WTC11 (cell line): ENCODE data around the gene HSPG2. TPM values are rescaled to one million over a fixed set of nuclear protein-coding genes. Genes with fewer than 3 reads are reported as not detected.

Experiments used
- ATAC-seq: fragments of 200-7000 bp; cut with Tn5 transposase; 2 replicates; pipeline ENCODE4 v1.10.0; 2021; ENCODE audit warnings: mild to moderate bottlenecking, moderate library complexity
- CTCF ChIA-PET: fragments of 300-600 bp; sonication (Branson Sonifier 250); formaldehyde crosslinking; loops from one replicate; lab custom pipeline; 2021; ENCODE audit warnings: antibody characterized with exemption; lab: Charles Lee
- POLR2A ChIA-PET: fragments of 350-600 bp; sonication (Branson Sonifier 250); formaldehyde crosslinking; loops from one replicate; lab custom pipeline; 2021; ENCODE audit warnings: antibody characterized with exemption; lab: Charles Lee
- DNase-seq: peaks from one replicate; pipeline ENCODE4 v3.0.0; 2021; ENCODE audit warnings: low spot score
- H3K27ac Mint-ChIP-seq: 2 replicates; pipeline ENCODE4 v1.8.0; 2021; ENCODE audit warnings: mixed read lengths
- H3K27me3 Mint-ChIP-seq: 2 replicates; pipeline ENCODE4 v1.8.0; 2021; ENCODE audit warnings: low read depth, mild to moderate bottlenecking, moderate library complexity, mixed read lengths
- H3K36me3 Mint-ChIP-seq: 2 replicates; pipeline ENCODE4 v1.8.0; 2021; ENCODE audit warnings: mixed read lengths
- H3K4me1 Mint-ChIP-seq: 2 replicates; pipeline ENCODE4 v1.8.0; 2022; ENCODE audit warnings: mixed read lengths
- H3K4me3 Mint-ChIP-seq: 2 replicates; pipeline ENCODE4 v1.8.0; 2021; ENCODE audit warnings: mild to moderate bottlenecking, moderate library complexity, mixed read lengths
- H3K9me3 Mint-ChIP-seq: 2 replicates; pipeline ENCODE4 v1.8.0; 2021; ENCODE audit warnings: mixed read lengths
- AR ChIP-seq: fragments of 250-450 bp; sonication (Bioruptor Pico); IDR thresholded peaks from 2 replicates; pipeline ENCODE4 v1.9.0; 2021; ENCODE audit warnings: mild to moderate bottlenecking
- CREB1 ChIP-seq: sonication (generic); formaldehyde crosslinking; IDR thresholded peaks from 2 replicates; pipeline ENCODE4 v1.8.0; 2023; ENCODE audit warnings: mild to moderate bottlenecking, missing genetic modification reagents
- IRF2 ChIP-seq: sonication (generic); formaldehyde crosslinking; IDR thresholded peaks from 2 replicates; pipeline ENCODE4 v1.8.0; 2022; ENCODE audit warnings: low read depth, missing genetic modification reagents, borderline replicate concordance
- MLX ChIP-seq: sonication (generic); formaldehyde crosslinking; IDR thresholded peaks from 2 replicates; pipeline ENCODE4 v1.8.1; 2023; ENCODE audit warnings: mild to moderate bottlenecking, missing genetic modification reagents, moderate library complexity
- MXD4 ChIP-seq: fragments of 250-450 bp; sonication (Bioruptor Pico); IDR thresholded peaks from 2 replicates; pipeline ENCODE4 v1.8.0; 2021; ENCODE audit warnings: mild to moderate bottlenecking, moderate library complexity, borderline replicate concordance
- NFYB ChIP-seq: sonication (generic); formaldehyde crosslinking; conservative IDR thresholded peaks from 2 replicates; pipeline ENCODE4 v1.8.0; 2022; ENCODE audit warnings: low read depth, missing genetic modification reagents
- PRRX2 ChIP-seq: fragments of 250-450 bp; sonication (Bioruptor Pico); IDR thresholded peaks from 2 replicates; pipeline ENCODE4 v1.8.0; 2021; ENCODE audit warnings: mild to moderate bottlenecking
- ZNF281 ChIP-seq: sonication (generic); formaldehyde crosslinking; IDR thresholded peaks from 2 replicates; pipeline ENCODE4 v1.8.0; 2023; ENCODE audit warnings: mild to moderate bottlenecking, missing genetic modification reagents
- total RNA-seq: library from RNA; stranded (reverse); gene quantifications from 3 replicates; pipeline ENCODE4 v1.2.3, GENCODE V29; 2021
- TF ChIP-seq, protein P1 (sequence below): sonication (generic); formaldehyde crosslinking; IDR thresholded peaks from 2 replicates; pipeline ENCODE4 v1.8.0; 2022; ENCODE audit warnings: missing genetic modification reagents
- TF ChIP-seq, protein P2 (sequence below): sonication (generic); formaldehyde crosslinking; IDR thresholded peaks from 2 replicates; pipeline ENCODE4 v1.8.0; 2022; ENCODE audit warnings: mild to moderate bottlenecking, missing genetic modification reagents

Gene HSPG2
- total RNA-seq, 1 experiment from 2014 or later, result 120 TPM

DNA sequence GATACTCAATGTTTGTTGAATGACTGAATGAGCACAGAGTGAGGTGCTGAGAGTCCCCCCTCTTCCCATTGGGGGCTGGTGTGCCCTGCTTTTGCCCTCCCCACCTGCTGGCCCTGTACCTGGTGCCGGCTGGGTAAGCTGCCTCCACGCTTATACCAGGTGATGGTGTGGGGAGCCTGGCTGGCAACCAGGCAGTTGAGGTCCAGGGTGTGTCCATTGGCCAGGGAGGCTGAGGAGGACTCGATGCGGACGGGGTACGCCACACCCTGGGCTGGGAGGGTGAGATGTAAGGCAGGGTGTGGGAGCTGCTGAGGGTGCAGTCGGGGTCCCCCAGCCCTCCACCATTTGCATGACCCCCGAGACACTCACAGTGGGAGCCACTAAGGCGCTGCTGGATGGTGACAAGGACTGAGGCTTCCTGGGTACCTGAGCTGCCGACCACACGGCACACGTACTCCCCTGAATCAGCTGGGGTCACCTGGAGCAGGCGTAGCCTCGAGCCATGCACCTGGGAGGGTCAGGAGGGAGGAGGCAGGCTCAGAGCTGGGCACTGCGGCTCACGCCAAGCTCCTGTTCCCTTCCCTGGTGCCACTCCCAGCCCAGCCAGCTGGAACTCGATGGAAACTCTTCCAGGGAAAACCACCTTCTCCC is 88.5 kb downstream of the HSPG2 start (continued):
- TF ChIP-seq AR (CRISPR knock-in tag), result no peak

DNA sequence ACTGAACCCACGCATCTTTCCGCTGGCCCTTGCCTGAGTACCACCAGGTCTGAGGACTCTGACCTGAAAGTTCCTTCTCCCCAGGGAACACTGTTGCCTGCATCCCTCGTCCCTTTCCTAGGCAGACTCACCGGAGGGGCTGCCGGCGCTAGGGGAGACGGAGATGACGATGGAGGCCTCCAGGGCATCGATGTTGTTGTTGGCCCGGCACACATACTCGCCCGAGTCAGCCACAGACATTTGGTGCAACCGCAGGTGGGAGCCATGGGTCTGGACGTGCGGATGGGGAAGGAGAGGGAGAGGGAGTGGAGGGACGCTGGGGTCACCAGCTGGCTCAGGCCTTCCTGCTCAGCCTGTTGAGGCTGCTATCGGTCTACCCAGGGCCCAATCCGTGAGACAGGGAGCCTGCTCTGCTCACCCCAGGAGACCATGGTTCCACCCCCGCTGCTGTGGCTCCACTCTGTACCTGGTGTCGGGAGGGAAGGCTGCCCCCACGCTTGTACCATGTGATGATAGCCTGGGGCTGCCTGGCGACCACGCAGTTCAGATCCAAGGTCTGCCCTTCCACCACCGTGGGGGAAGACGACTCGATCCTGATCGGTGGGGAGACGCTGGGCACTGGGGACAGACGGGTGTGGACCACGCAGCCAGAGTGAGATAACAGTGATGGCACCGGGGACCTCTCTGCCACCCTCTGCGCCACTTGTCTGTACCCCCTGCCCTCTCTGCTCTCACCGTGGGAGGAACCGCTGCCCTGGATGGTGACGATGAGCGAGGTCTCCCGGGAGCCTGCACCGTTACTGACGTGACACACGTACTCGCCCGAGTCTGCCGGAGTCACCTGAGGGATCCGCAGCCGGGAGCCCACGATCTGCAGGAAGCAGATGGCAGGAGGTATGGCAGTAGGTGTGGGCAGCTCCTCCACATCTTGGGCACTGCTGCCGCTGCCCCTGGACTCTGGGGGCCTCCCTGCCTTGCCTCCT is 89.6 kb downstream of the HSPG2 start:
- Mint-ChIP-seq H3K4me1 (no peaks in the 10 kb centered on the region), H3K27me3 (no peaks in the 10 kb centered on the region), H3K4me3 (no peak overlapping the region), H3K27ac (no peak overlapping the region), H3K9me3 (no peaks in the 10 kb centered on the region), H3K36me3 (peaks cover 31% of the 10 kb centered on the region)
- no peak for TF ChIP-seq ZNF281 (CRISPR knock-in tag)
- TF ChIP-seq CREB1 (CRISPR knock-in tag), result no peak
- TF ChIP-seq, protein P1, sequence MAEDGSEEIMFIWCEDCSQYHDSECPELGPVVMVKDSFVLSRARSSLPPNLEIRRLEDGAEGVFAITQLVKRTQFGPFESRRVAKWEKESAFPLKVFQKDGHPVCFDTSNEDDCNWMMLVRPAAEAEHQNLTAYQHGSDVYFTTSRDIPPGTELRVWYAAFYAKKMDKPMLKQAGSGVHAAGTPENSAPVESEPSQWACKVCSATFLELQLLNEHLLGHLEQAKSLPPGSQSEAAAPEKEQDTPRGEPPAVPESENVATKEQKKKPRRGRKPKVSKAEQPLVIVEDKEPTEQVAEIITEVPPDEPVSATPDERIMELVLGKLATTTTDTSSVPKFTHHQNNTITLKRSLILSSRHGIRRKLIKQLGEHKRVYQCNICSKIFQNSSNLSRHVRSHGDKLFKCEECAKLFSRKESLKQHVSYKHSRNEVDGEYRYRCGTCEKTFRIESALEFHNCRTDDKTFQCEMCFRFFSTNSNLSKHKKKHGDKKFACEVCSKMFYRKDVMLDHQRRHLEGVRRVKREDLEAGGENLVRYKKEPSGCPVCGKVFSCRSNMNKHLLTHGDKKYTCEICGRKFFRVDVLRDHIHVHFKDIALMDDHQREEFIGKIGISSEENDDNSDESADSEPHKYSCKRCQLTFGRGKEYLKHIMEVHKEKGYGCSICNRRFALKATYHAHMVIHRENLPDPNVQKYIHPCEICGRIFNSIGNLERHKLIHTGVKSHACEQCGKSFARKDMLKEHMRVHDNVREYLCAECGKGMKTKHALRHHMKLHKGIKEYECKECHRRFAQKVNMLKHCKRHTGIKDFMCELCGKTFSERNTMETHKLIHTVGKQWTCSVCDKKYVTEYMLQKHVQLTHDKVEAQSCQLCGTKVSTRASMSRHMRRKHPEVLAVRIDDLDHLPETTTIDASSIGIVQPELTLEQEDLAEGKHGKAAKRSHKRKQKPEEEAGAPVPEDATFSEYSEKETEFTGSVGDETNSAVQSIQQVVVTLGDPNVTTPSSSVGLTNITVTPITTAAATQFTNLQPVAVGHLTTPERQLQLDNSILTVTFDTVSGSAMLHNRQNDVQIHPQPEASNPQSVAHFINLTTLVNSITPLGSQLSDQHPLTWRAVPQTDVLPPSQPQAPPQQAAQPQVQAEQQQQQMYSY (CRISPR knock-in tag), result no peak
- no peak for TF ChIP-seq MXD4
- TF ChIP-seq IRF2 (CRISPR knock-in tag), result no peak
- TF ChIP-seq AR (CRISPR knock-in tag), result no peak
- no peak for TF ChIP-seq NFYB (CRISPR knock-in tag)
- no peak for TF ChIP-seq PRRX2 (CRISPR knock-in tag)
- TF ChIP-seq, protein P2, sequence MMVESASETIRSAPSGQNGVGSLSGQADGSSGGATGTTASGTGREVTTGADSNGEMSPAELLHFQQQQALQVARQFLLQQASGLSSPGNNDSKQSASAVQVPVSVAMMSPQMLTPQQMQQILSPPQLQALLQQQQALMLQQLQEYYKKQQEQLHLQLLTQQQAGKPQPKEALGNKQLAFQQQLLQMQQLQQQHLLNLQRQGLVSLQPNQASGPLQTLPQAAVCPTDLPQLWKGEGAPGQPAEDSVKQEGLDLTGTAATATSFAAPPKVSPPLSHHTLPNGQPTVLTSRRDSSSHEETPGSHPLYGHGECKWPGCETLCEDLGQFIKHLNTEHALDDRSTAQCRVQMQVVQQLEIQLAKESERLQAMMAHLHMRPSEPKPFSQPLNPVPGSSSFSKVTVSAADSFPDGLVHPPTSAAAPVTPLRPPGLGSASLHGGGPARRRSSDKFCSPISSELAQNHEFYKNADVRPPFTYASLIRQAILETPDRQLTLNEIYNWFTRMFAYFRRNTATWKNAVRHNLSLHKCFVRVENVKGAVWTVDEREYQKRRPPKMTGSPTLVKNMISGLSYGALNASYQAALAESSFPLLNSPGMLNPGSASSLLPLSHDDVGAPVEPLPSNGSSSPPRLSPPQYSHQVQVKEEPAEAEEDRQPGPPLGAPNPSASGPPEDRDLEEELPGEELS (CRISPR knock-in tag), result no peak
- no peak for TF ChIP-seq MLX
- POLR2A ChIA-PET, result no interaction called here
- DNase-seq (no peak), ATAC-seq (no peak)
- CTCF ChIA-PET, result no interaction called here
